Measurements from ENCODE around the gene LRRC39. TPM values are rescaled to one million over a fixed set of nuclear protein-coding genes. Genes with fewer than 3 reads are reported as not detected.

Gene LRRC39
- total RNA-seq, 1 experiment from 2014 or later: 0.42 TPM

- peaks cover 25% of the 10 kb centered on the region for H3K36me3 Mint-ChIP-seq (ENCODE audit: insufficient read depth, unreplicated experiment)
- BruUV-seq (replicated peaks): no TSS peak
- no peaks in the 10 kb centered on the region for H3K27me3 Mint-ChIP-seq (ENCODE audit: unreplicated experiment)
- H3K9me3 Mint-ChIP-seq (ENCODE audit: low read depth, unreplicated experiment): no peaks in the 10 kb centered on the region
- intact Hi-C loops (cut with micrococcal nuclease; ENCODE audit: unreplicated experiment): loop anchor here (5.0 to 10.0 kb wide), 2 partner anchors 94 to 323 kb away; a partner anchor contains a TSS
- H3K4me1 Mint-ChIP-seq (ENCODE audit: low read depth, unreplicated experiment): peaks cover 8% of the 10 kb centered on the region
- peak overlapping the region; percentile 93 for H3K4me3 Mint-ChIP-seq (ENCODE audit: low read depth, unreplicated experiment)
- no peak overlapping the region for H3K27ac Mint-ChIP-seq (ENCODE audit: unreplicated experiment)
- TF ChIP-seq CTCF (IDR thresholded peaks at IDR 0.05; ENCODE audit: unreplicated experiment): no peak
- CTCF ChIA-PET: no interaction called here
- no peak for DNase-seq
Observed at GRCh38 chr1:100131623-100132022, 46.4 kb downstream of the LRRC39 start.

- H3K27ac Mint-ChIP-seq (ENCODE audit: unreplicated experiment): no peak overlapping the region
- no peak for TF ChIP-seq CTCF (IDR thresholded peaks at IDR 0.05; ENCODE audit: unreplicated experiment)
- intact Hi-C loops (cut with micrococcal nuclease; ENCODE audit: unreplicated experiment): loop anchor here (5.0 to 10.0 kb wide), 2 partner anchors 93 to 324 kb away; a partner anchor contains a TSS
- no peak overlapping the region for H3K4me3 Mint-ChIP-seq (ENCODE audit: low read depth, unreplicated experiment)
- BruUV-seq (replicated peaks): no TSS peak
- H3K36me3 Mint-ChIP-seq (ENCODE audit: insufficient read depth, unreplicated experiment): peaks cover 25% of the 10 kb centered on the region
- H3K27me3 Mint-ChIP-seq (ENCODE audit: unreplicated experiment): no peaks in the 10 kb centered on the region
- H3K4me1 Mint-ChIP-seq (ENCODE audit: low read depth, unreplicated experiment): peaks cover 8% of the 10 kb centered on the region
- DNase-seq: no peak
- CTCF ChIA-PET: no interaction called here
- H3K9me3 Mint-ChIP-seq (ENCODE audit: low read depth, unreplicated experiment): no peaks in the 10 kb centered on the region
Observed at GRCh38 chr1:100130552-100131077, 47.4 kb downstream of the LRRC39 start.

GRCh38 chr1:100127226-100127625, 50.8 kb downstream of the LRRC39 start:
- no peak for TF ChIP-seq CTCF (IDR thresholded peaks at IDR 0.05; ENCODE audit: unreplicated experiment)
- no peaks in the 10 kb centered on the region for H3K4me1 Mint-ChIP-seq (ENCODE audit: low read depth, unreplicated experiment)
- H3K36me3 Mint-ChIP-seq (ENCODE audit: insufficient read depth, unreplicated experiment): peaks cover 4% of the 10 kb centered on the region
- H3K9me3 Mint-ChIP-seq (ENCODE audit: low read depth, unreplicated experiment): no peaks in the 10 kb centered on the region
- H3K27ac Mint-ChIP-seq (ENCODE audit: unreplicated experiment): no peak overlapping the region
- BruUV-seq (replicated peaks): no TSS peak
- DNase-seq: no peak
- CTCF ChIA-PET: no interaction called here
- H3K27me3 Mint-ChIP-seq (ENCODE audit: unreplicated experiment): no peaks in the 10 kb centered on the region
- intact Hi-C loops (cut with micrococcal nuclease; ENCODE audit: unreplicated experiment): no loop called here
- H3K4me3 Mint-ChIP-seq (ENCODE audit: low read depth, unreplicated experiment): no peak overlapping the region

GRCh38 chr1:100122177-100122576, 55.9 kb downstream of the LRRC39 start:
- CTCF ChIA-PET: no interaction called here
- no TSS peak for BruUV-seq (replicated peaks)
- Mint-ChIP-seq H3K27ac (ENCODE audit: unreplicated experiment) (no peak overlapping the region), H3K4me1 (ENCODE audit: low read depth, unreplicated experiment) (no peaks in the 10 kb centered on the region), H3K9me3 (ENCODE audit: low read depth, unreplicated experiment) (no peaks in the 10 kb centered on the region), H3K4me3 (ENCODE audit: low read depth, unreplicated experiment) (no peak overlapping the region), H3K27me3 (ENCODE audit: unreplicated experiment) (no peaks in the 10 kb centered on the region), H3K36me3 (ENCODE audit: insufficient read depth, unreplicated experiment) (peaks cover 12% of the 10 kb centered on the region)
- no peak for DNase-seq
- no peak for TF ChIP-seq CTCF (IDR thresholded peaks at IDR 0.05; ENCODE audit: unreplicated experiment)
- intact Hi-C loops (cut with micrococcal nuclease; ENCODE audit: unreplicated experiment): no loop called here
